Measurements from ENCODE around the gene TBPL2. TPM values are rescaled to one million over a fixed set of nuclear protein-coding genes. Genes with fewer than 3 reads are reported as not detected.
"Not testable (repeated sequence)": the region's sequence is repeated elsewhere in the genome, so short reads cannot be mapped to it uniquely, and the experiment has no call there.

The TBPL2 gene
- total RNA-seq = not detected

- no peaks in the 10 kb centered on the region for H3K27me3 ChIP-seq
- intact Hi-C loops (cut with DNase I) = loop anchor here (5.0 kb wide), 1 partner anchor 1042 kb away; no protein-coding TSS in a partner anchor
- no peak for TF ChIP-seq CTCF (IDR thresholded peaks at IDR 0.05)
- TF ChIP-seq POLR2A (IDR thresholded peaks at IDR 0.05) = no peak
- TF ChIP-seq POLR2AphosphoS5 (IDR thresholded peaks at IDR 0.05; ENCODE audit: insufficient read depth in 1 of 2, low read depth in 1 of 2) = no peak
- H3K27ac ChIP-seq = no peak within 1 kb of the TSS
- H3K9me3 ChIP-seq = no peaks in the 10 kb centered on the region
- DNase-seq (ENCODE audit: extremely low spot score in 2 of 2) = peak in 1 of 2 donors; percentile 54
- H3K4me1 ChIP-seq = no peaks in the 10 kb centered on the region
- H3K4me3 ChIP-seq = no peak within 1 kb of the TSS
- no peaks in the 10 kb centered on the region for H3K36me3 ChIP-seq
Observed at GRCh38 chr14:55440385-55440784, at the start of gene TBPL2. TBPL2 (minus strand) TSS chr14:55440616; CDS start chr14:55440449, 167 bp downstream.

- TF ChIP-seq CTCF (IDR thresholded peaks at IDR 0.05) (no peak), POLR2A (IDR thresholded peaks at IDR 0.05) (no peak), POLR2AphosphoS5 (IDR thresholded peaks at IDR 0.05; ENCODE audit: insufficient read depth in 1 of 2, low read depth in 1 of 2) (no peak)
- H3K36me3 ChIP-seq = no peaks in the 10 kb centered on the region
- no peaks in the 10 kb centered on the region for H3K4me1 ChIP-seq
- no peaks in the 10 kb centered on the region for H3K27me3 ChIP-seq
- no peak for DNase-seq (ENCODE audit: extremely low spot score in 2 of 2)
- H3K27ac ChIP-seq = no peak overlapping the region
- H3K4me3 ChIP-seq = no peak overlapping the region
- no peaks in the 10 kb centered on the region for H3K9me3 ChIP-seq
- intact Hi-C loops (cut with DNase I) = no loop called here
Observed at GRCh38 chr14:55488204-55488603, 47.8 kb upstream of the TBPL2 start.

GRCh38 chr14:55482936-55483605 is 42.7 kb upstream of the TBPL2 start:
- Histone ChIP-seq H3K9me3 (no peaks in the 10 kb centered on the region), H3K4me3 (no peak overlapping the region), H3K4me1 (no peaks in the 10 kb centered on the region), H3K27me3 (no peaks in the 10 kb centered on the region), H3K27ac (no peak overlapping the region), H3K36me3 (no peaks in the 10 kb centered on the region)
- DNase-seq (ENCODE audit: extremely low spot score in 2 of 2) = no peak
- TF ChIP-seq CTCF (IDR thresholded peaks at IDR 0.05) = no peak
- no peak for TF ChIP-seq POLR2AphosphoS5 (IDR thresholded peaks at IDR 0.05; ENCODE audit: insufficient read depth in 1 of 2, low read depth in 1 of 2)
- no peak for TF ChIP-seq POLR2A (IDR thresholded peaks at IDR 0.05)
- intact Hi-C loops (cut with DNase I) = no loop called here

- Histone ChIP-seq H3K4me3 (no peak overlapping the region), H3K27ac (no peak overlapping the region), H3K36me3 (no peaks in the 10 kb centered on the region), H3K9me3 (no peaks in the 10 kb centered on the region), H3K27me3 (no peaks in the 10 kb centered on the region), H3K4me1 (no peaks in the 10 kb centered on the region)
- intact Hi-C loops (cut with DNase I) = no loop called here
- no peak for DNase-seq (ENCODE audit: extremely low spot score in 2 of 2)
- TF ChIP-seq POLR2A (IDR thresholded peaks at IDR 0.05) (no peak), CTCF (IDR thresholded peaks at IDR 0.05) (no peak), POLR2AphosphoS5 (IDR thresholded peaks at IDR 0.05; ENCODE audit: insufficient read depth in 1 of 2, low read depth in 1 of 2) (no peak)
Observed at GRCh38 chr14:55481769-55482168, 41.4 kb upstream of the TBPL2 start.

- intact Hi-C loops (cut with DNase I) = no loop called here
Observed at GRCh38 chr14:55477680-55478079, 37.3 kb upstream of the TBPL2 start.

GRCh38 chr14:55476448-55476847 is 36.0 kb upstream of the TBPL2 start:
- H3K4me1 ChIP-seq; H3K9me3 ChIP-seq; H3K36me3 ChIP-seq; H3K4me3 ChIP-seq; intact Hi-C loops (cut with DNase I); DNase-seq (ENCODE audit: extremely low spot score in 2 of 2); H3K27me3 ChIP-seq; H3K27ac ChIP-seq: not testable (repeated sequence)

More at GRCh38 chr14:55477680-55478079, 37.3 kb upstream of the TBPL2 start:
- Histone ChIP-seq H3K36me3 (no peaks in the 10 kb centered on the region), H3K4me3 (no peak overlapping the region), H3K27ac (no peak overlapping the region), H3K27me3 (no peaks in the 10 kb centered on the region), H3K9me3 (no peaks in the 10 kb centered on the region), H3K4me1 (no peaks in the 10 kb centered on the region)
- no peak for DNase-seq (ENCODE audit: extremely low spot score in 2 of 2)
- no peak for TF ChIP-seq CTCF (IDR thresholded peaks at IDR 0.05)
- TF ChIP-seq POLR2A (IDR thresholded peaks at IDR 0.05) = no peak
- no peak for TF ChIP-seq POLR2AphosphoS5 (IDR thresholded peaks at IDR 0.05; ENCODE audit: insufficient read depth in 1 of 2, low read depth in 1 of 2)
